T1000 (cell line): ENCODE results near the gene FGFBP3.

Experiments used
- DNase-seq: peaks from one replicate; lab custom pipeline; 2025; ENCODE audit warnings: mixed read lengths; lab: John Stamatoyannopoulos, UW

FGFBP3 gene

GRCh38 chr10:91856637-91857036, 52.6 kb downstream of the FGFBP3 start:
- no peak for DNase-seq
